HL-60 (cell line): ENCODE results near the gene IL2RA.
"Not testable (repeated sequence)": the region's sequence is repeated elsewhere in the genome, so short reads cannot be mapped to it uniquely, and the experiment has no call there.

Source experiments
- DNase-seq, 2 experiments: peaks; one replicate each; pipeline ENCODE4 v3.0.0-alpha.2; 2010 to 2020; ENCODE audit warnings: low read depth in 1 of 2, low spot score in 1 of 2
- H3K27ac ChIP-seq: fragments of 250-450 bp; sonication (Bioruptor Pico); replicated peaks from 2 replicates; pipeline ENCODE4 v1.5.1; 2020; ENCODE audit warnings: mild to moderate bottlenecking, moderate library complexity
- H3K27me3 ChIP-seq: fragments of 250-450 bp; sonication (Bioruptor Pico); 2 replicates; pipeline ENCODE4 v1.5.1; 2021; ENCODE audit warnings: mild to moderate bottlenecking, moderate library complexity; ENCODE audit not compliant: insufficient read depth, poor library complexity, severe bottlenecking
- H3K4me3 ChIP-seq: replicated peaks from 2 replicates; pipeline ENCODE4 v1.5.1; 2011; ENCODE audit warnings: mild to moderate bottlenecking, control low read depth, low read length; ENCODE audit not compliant: insufficient read depth
- GABPA ChIP-seq: IDR thresholded peaks from 2 replicates; pipeline ENCODE4 v1.6.1; 2012; ENCODE audit warnings: low read depth
- POLR2AphosphoS5 ChIP-seq: IDR thresholded peaks from 2 replicates; pipeline ENCODE4 v1.6.1; 2012; ENCODE audit warnings: low read depth
- SPI1 ChIP-seq: IDR thresholded peaks from 2 replicates; pipeline ENCODE4 v1.6.1; 2012; ENCODE audit warnings: low read depth, mild to moderate bottlenecking, borderline replicate concordance
- TF ChIP-seq, protein P1 (sequence below): IDR thresholded peaks from one replicate; pipeline ENCODE4 v1.5.1; 2011; ENCODE audit warnings: low read length, control low read depth, inconsistent platforms; ENCODE audit not compliant: insufficient read depth
- TF ChIP-seq, protein P2 (sequence below): IDR thresholded peaks from 2 replicates; pipeline ENCODE4 v1.6.1; 2012; ENCODE audit warnings: low read depth; ENCODE audit not compliant: insufficient replicate concordance

Gene IL2RA

DNA sequence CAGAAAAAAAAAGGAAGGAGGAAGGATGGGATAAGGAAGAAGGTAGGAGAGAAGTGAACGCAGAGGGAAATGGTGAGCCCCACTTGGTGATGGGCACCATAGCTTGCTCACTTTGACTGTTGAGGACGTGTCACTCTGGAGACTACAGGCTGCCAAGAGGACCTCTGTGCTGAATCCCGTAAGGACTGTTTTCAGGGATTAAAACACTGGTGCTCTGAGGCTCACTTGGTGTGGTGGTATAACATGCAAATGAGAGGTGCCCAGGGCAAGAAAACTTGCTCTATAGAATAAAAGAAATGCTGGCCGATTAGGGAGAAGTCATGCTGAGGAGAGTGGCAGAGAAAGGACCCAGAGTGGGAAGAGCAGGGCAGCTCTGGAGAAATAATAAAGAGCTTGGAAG lies 5.3 kb upstream of the IL2RA start:
- no peak overlapping the region for H3K4me3 ChIP-seq
- DNase-seq: no peak
- H3K27ac ChIP-seq: no peak overlapping the region
- no peaks in the 10 kb centered on the region for H3K27me3 ChIP-seq
- no peak for TF ChIP-seq GABPA
- TF ChIP-seq, protein P1, sequence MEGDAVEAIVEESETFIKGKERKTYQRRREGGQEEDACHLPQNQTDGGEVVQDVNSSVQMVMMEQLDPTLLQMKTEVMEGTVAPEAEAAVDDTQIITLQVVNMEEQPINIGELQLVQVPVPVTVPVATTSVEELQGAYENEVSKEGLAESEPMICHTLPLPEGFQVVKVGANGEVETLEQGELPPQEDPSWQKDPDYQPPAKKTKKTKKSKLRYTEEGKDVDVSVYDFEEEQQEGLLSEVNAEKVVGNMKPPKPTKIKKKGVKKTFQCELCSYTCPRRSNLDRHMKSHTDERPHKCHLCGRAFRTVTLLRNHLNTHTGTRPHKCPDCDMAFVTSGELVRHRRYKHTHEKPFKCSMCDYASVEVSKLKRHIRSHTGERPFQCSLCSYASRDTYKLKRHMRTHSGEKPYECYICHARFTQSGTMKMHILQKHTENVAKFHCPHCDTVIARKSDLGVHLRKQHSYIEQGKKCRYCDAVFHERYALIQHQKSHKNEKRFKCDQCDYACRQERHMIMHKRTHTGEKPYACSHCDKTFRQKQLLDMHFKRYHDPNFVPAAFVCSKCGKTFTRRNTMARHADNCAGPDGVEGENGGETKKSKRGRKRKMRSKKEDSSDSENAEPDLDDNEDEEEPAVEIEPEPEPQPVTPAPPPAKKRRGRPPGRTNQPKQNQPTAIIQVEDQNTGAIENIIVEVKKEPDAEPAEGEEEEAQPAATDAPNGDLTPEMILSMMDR: no peak

DNA sequence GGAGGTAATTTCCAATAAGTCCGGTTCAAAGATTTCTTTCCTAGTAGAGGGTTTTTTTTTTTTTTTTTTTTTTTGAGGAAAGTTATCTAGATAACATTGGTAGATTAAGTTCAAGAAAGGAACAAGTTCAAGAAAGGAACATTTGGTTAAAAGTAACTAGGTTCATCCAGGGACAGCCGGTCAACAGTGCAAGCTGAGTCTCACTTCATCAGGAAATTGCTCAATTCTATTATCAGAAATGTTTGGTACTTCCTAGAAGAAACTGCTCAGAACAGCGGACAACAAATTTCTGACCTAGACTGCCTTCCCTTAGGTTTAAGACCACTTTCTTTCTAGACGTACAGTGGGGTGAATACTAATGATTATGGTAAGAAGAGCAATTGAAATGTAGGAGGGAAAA lies 3.7 kb upstream of the IL2RA start:
- no peak for DNase-seq
- Histone ChIP-seq H3K27me3 (no peaks in the 10 kb centered on the region), H3K27ac (no peak overlapping the region), H3K4me3 (no peak overlapping the region)
- no peak for TF ChIP-seq POLR2AphosphoS5

DNA sequence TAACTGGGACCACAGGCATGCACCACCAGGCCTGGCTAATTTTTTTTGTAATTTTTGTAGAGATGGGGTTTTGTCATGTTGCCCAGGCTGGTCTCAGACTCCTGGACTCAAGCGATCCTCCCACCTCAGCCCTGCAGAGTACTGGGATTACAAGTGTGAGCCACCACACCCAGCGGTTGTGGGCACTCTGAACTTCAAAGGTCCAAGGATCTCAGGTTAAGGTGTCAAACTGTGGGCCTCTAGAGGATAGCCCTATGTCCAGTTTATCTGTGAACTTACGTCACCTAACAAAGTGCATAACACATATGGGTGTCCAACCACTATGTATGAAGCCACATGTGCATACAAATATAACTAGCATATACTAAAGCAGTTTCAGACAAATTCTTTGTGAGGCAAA lies 3.2 kb upstream of the IL2RA start:
- H3K27me3 ChIP-seq: no peaks in the 10 kb centered on the region
- no peak overlapping the region for H3K27ac ChIP-seq
- H3K4me3 ChIP-seq: no peak overlapping the region
- TF ChIP-seq POLR2AphosphoS5 (no peak), GABPA (no peak), SPI1 (no peak)
- TF ChIP-seq, protein P2, sequence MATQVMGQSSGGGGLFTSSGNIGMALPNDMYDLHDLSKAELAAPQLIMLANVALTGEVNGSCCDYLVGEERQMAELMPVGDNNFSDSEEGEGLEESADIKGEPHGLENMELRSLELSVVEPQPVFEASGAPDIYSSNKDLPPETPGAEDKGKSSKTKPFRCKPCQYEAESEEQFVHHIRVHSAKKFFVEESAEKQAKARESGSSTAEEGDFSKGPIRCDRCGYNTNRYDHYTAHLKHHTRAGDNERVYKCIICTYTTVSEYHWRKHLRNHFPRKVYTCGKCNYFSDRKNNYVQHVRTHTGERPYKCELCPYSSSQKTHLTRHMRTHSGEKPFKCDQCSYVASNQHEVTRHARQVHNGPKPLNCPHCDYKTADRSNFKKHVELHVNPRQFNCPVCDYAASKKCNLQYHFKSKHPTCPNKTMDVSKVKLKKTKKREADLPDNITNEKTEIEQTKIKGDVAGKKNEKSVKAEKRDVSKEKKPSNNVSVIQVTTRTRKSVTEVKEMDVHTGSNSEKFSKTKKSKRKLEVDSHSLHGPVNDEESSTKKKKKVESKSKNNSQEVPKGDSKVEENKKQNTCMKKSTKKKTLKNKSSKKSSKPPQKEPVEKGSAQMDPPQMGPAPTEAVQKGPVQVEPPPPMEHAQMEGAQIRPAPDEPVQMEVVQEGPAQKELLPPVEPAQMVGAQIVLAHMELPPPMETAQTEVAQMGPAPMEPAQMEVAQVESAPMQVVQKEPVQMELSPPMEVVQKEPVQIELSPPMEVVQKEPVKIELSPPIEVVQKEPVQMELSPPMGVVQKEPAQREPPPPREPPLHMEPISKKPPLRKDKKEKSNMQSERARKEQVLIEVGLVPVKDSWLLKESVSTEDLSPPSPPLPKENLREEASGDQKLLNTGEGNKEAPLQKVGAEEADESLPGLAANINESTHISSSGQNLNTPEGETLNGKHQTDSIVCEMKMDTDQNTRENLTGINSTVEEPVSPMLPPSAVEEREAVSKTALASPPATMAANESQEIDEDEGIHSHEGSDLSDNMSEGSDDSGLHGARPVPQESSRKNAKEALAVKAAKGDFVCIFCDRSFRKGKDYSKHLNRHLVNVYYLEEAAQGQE: no peak
- TF ChIP-seq, protein P1: no peak
- no peak for DNase-seq

DNA sequence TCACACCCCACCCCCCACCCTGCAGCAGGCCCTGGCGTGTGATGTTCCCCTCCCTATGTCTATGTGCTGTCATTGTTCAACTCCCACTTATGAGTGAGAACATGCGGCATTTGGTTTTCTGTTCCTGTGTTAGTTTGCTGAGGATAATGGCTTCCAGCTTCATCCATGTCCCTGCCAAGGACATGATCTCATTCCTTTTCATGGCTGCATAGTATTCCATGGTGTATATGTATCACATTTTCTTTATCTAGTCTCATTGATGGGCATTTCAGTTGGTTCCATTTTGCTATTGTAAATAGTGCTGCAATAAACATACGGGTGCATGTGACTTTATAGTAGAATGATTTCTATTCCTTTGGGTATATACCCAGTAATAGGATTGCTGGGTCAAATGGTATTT lies 2.6 kb upstream of the IL2RA start:
- DNase-seq, H3K27ac ChIP-seq: not testable (repeated sequence)

DNA sequence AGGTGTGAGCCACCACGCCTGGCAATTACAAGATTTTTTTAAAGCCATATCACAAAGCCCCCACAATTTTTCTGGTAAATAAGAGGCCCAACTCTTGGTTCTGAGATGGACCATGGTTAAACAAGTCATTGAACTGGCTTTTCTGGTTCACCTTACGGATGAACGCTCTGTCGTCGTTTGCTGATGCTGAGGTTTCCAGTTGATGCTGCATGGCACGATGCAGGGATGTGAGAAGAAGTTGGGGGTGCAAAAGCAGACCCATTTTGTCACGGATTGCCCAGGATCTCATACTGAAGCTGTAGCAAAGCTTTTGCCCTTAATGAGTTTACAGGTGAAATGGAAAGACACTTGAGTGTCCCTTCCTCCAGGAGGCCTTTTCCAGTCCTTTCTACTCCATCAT lies 2.0 kb upstream of the IL2RA start:
- Histone ChIP-seq H3K27me3 (no peaks in the 10 kb centered on the region), H3K27ac (no peak overlapping the region), H3K4me3 (no peak overlapping the region)
- no peak for DNase-seq
- TF ChIP-seq POLR2AphosphoS5 (no peak), GABPA (no peak), SPI1 (no peak)
- TF ChIP-seq, protein P2: no peak
- TF ChIP-seq, protein P1: no peak

More for the DNA sequence above, 2.6 kb upstream of the IL2RA start:
- not testable (repeated sequence) for H3K27me3 ChIP-seq, H3K4me3 ChIP-seq
